SKM-1 treated with dmso at 0.1 percent for 144 hours (cell line): ENCODE data around the gene SPATA19.

ENCODE experiments used
- DNase-seq: peaks from one replicate; lab custom pipeline; 2025; ENCODE audit not compliant: unreplicated experiment; lab: John Stamatoyannopoulos, UW

Gene SPATA19

GRCh38 chr11:133819114-133819513 lies 26.2 kb downstream of the SPATA19 start:
- DNase-seq = no peak

DNA sequence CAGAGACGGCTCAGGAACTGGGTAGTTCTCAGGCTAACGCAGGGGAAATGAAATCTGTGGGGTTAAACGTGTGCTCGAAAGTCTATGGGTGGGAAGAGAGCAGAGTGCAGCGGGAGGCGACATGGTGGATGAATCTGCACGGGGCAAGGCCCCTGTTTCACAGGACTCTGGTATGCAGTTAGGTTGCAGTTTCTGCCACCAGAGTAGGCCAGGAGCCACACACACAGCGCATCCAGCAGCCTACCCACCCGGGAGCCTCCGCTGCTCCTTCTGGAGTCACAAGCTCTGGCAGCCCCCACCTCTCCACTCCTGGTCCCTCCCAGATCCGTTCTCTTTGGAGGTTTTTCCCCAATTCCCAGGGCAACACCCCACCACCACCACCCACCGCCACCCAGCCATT lies 27.0 kb downstream of the SPATA19 start:
- no peak for DNase-seq

- DNase-seq = no peak
Observed at GRCh38 chr11:133817449-133817848, 27.9 kb downstream of the SPATA19 start.

GRCh38 chr11:133816146-133816870 lies 29.0 kb downstream of the SPATA19 start:
- DNase-seq = no peak

- DNase-seq = no peak
Observed at GRCh38 chr11:133815636-133816035, 29.7 kb downstream of the SPATA19 start.

- DNase-seq = no peak
Observed at GRCh38 chr11:133814588-133815100, 30.7 kb downstream of the SPATA19 start.

DNA sequence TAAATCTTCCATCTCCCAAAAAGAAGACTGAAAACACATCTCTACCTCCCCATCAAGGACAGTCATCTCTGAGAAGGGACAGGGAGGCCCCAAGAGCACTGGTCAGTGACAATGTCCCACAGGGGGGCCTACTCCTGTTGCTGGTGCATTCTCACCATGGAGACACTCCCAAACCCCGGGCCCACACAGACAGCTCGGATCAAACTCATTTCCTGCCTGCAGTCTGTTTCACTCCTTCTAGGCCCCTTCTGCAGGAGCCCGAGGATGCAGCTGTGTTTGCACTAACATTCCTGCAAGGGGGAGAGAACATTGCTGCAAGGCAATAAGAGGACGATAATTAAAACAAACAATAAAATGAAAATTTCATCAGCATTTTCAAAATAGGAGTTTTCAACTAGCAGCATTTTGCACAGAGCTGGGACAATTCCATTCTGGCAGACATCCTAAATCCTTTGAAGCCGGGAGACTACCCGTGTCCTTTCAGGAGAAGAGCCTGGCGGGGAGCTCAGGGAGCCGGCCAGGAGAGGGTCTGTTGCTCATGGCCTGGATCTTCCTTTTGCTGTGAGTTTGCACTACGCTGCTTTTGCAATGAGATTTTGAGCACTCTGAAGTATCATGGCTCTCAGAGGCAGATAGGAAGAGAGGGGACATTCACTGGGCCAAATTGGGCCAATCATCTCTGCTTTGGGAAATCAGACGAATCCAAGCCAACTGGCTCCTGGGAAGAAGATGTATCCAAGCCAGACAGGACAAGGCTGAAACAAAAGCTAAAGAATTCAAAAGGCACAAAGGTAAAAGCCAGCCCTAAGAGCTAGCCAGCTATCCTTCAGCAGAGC lies 33.2 kb downstream of the SPATA19 start:
- DNase-seq = no peak

DNA sequence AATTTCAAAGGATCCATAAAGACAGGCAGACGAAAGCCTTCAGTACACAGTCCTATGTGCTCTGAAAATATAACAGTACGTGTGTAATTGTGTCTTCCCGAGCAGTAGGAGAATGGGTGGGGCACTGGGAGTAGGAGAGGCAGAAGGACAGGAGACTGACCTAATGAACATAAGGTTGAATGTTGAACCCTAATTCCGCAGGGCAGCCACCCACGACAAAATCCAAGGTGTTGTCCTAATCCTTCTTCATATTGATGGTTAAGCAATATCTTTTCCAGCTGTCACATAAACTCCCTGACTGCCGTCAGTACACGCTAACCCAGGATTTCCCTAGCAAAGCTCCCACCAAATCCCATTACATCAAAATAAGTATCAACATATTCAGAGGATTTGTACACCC lies 34.5 kb downstream of the SPATA19 start:
- DNase-seq = no peak

- no peak for DNase-seq
Observed at GRCh38 chr11:133809569-133810491, 35.5 kb downstream of the SPATA19 start.

DNA sequence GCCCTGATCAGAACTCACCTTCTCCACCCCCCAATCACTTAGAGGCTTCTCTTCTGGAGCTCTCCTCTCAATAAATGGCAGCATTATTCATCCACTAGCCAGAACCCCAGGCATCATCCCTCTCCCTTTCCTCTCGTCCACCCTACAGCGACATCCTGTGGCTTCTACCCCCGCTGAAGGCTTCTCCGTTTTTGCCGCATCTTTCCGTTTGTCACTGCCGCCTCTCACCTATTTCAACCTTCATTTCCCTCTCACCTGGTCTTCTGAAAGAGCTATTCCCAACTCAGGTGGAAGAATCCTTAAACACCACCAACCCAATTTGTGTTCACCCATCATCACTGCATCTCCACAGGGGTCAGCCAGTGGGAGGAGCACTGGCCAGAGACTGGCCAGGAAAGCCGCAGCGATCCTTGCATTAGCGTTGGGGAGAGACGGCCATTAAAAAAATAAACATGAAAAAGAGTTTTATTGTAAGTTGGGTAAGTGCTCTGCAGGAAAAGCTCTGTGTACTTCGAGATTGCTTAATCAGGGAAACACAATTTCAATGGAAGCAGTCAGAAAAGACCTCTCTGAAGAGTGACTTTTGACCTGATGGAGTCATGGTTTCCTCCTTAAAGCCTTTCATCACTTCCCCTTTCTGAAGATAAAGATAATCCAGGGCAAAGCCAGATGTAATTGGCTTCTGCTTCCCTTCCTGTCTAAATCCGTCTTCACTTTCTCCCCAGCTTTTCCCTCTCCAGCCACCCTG lies 36.7 kb downstream of the SPATA19 start:
- no peak for DNase-seq

DNA sequence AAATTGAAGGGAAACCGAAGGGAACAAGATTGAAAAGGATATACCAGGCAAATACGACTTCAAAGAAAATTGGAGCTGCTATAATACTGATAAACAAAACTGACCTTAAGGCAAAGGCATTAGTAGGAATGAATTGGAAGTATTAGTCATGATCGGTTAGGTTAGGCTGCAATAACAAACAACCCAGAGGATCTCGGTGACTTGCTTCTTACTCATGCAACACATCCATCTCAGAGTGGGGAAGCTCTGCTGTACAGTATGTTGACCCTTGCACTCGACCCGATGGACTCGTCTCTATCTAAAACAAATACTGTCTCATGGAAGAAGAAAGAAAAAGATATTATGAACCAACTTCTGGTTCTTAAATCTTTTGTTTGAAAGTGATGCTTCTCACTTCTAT lies 42.3 kb downstream of the SPATA19 start:
- no peak for DNase-seq

DNA sequence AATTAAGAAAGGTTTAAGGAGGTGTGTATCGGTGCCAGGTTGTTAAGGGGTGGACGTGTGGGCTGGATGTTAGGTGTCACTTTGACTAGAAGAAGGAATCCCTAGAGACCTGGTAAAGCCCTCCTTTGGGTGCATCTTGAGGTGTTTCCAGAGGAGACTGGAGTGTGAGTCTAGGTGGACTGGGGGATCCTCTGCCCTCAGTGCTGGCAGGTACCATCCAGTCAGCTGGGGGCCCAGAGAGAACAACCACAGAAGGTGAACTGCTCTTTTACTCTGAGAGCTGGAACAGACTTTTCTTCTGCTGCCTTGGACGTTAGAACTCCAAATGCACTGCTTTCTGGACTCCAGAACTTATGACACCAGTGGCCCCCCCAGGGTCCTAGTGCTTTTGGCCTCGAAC lies 44.0 kb downstream of the SPATA19 start:
- DNase-seq = no peak

DNA sequence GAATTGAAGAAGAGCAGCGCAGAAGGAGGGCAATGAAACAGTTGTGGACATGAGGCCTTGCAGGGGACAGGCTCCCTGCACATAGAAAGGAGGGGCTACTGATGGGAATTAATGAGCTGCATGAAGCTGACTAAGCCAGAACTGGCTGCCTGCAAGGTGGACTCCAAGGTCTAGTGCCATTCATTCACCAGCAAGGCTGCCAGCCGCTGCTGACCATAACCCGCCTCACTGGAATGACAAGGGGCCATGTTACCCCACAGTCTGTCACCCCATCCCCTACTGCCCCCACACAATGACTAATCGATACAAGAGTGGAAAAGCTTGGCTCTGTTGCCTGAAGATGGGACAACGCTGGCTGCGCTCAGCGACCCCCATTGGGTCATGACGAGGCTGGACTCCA lies 44.6 kb downstream of the SPATA19 start:
- no peak for DNase-seq

GRCh38 chr11:133797554-133797953 lies 47.8 kb downstream of the SPATA19 start:
- no peak for DNase-seq

DNA sequence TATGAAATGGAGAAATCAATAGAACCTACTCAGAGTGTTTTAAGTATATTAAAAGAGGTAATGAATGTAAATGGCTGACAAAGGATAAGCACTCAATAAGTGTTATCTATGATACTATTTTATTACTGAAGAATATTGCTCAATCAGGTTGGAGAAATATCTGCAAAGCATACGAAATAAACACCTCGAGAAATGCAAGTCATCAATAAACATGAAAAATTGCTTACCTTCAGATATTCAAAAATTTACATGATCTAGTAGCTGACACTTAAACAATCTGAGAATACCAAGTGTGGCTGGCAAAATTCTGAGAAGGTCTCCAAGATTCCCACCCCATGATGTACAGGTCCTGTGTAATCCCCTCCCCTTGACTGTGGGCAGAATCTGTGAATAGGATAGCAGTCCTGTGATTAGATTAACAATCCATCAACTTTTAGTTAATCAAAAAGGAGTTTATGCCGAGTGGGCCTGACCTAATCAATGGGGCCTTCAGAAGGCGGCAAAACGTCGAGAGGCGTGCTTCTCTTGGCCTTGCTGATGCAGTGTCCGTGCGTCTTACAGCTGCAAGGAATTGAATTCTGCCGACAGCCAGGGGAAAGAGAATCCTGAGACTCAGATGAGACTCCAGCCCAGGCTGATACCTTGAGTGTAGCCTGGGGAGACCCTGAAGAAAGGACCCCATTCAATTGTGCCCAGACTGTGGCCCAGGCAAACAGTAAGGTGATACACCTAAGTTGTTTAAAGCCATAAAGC lies 49.1 kb downstream of the SPATA19 start:
- DNase-seq = no peak

DNA sequence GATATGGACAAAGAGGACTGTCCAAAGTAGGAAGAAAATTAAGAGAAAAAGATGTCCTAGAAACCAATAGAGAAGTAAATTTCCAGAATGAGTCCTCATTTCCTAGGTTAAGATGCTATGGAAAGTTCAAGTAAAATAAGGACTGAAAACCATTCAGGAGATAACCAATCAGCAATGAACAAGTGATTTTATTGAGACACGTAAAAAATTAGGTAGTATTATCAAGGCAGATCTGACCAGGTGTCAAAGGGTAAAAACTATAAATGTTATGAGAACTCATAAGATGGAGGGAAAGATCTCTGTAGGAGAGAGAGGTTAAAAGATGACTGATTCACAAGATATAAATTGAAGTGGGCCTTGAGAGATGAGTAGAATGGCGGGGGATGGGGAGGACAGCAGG lies 50.2 kb downstream of the SPATA19 start:
- no peak for DNase-seq

DNA sequence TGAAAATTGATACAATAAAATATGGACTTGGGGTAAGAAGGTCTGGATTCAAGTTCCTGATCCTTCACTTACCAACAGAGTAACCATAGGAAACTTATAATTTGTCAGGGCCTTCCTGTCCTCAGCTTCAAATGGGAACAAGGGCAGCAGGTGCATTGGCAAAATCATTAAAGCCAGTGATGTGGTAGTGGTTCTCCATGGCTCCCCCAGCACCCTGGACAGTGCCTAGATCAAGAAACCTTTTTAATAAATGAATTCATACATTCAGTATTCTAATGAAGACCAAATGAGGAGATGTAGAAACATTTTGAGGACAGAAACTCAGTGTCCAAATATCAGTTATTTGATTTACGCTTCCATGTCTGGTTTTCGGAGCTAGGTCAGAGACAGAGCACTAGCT lies 51.1 kb downstream of the SPATA19 start:
- no peak for DNase-seq

- no peak for DNase-seq
Observed at GRCh38 chr11:133793271-133794035, 51.9 kb downstream of the SPATA19 start.

- no peak for DNase-seq
Observed at GRCh38 chr11:133790995-133791394, 54.3 kb downstream of the SPATA19 start.
